Natural killer cell (primary cell): ENCODE results near the gene CFAP97. TPM values are rescaled to one million over a fixed set of nuclear protein-coding genes. Genes with fewer than 3 reads are reported as not detected.

ENCODE experiments used
- ATAC-seq, 3 donors: fragments of 150-1000 bp in 2 of 3; fragments of 200-7000 bp in 1 of 3; cut with Tn5 transposase; 1 replicate in 1 of 3; 2 replicates in 2 of 3; pipeline ENCODE4 v1.10.0; 2021; ENCODE audit warnings: mild to moderate bottlenecking in 2 of 3, moderate library complexity in 2 of 3
- DNase-seq, 2 donors: peaks; one replicate each; pipeline versions ENCODE4 v3.0.0 to v3.0.0-alpha.2; 2013 to 2021; ENCODE audit warnings: mixed read lengths in 1 of 2
- H3K27ac ChIP-seq: one replicate; pipeline ENCODE4 v1.5.1; 2013; ENCODE audit warnings: mild to moderate bottlenecking, low read length
- H3K27me3 ChIP-seq: one replicate; pipeline ENCODE4 v1.6.1; 2013; ENCODE audit warnings: low read length; ENCODE audit not compliant: control insufficient read depth, insufficient read depth
- H3K36me3 ChIP-seq: one replicate; pipeline ENCODE4 v1.6.1; 2013; ENCODE audit warnings: low read length; ENCODE audit not compliant: control insufficient read depth, insufficient read depth
- H3K4me1 ChIP-seq: one replicate; pipeline ENCODE4 v1.6.1; 2013; ENCODE audit warnings: low read length; ENCODE audit not compliant: control insufficient read depth, insufficient read depth
- H3K4me3 ChIP-seq: one replicate; pipeline ENCODE4 v1.5.1; 2013; ENCODE audit warnings: low read length
- H3K9me3 ChIP-seq: one replicate; pipeline ENCODE4 v1.6.1; 2013; ENCODE audit warnings: low read length; ENCODE audit not compliant: control insufficient read depth, insufficient read depth
- H3K27ac Mint-ChIP-seq, 2 donors: one replicate each; pipeline ENCODE4 v1.8.0; 2022; ENCODE audit warnings: mild to moderate bottlenecking in 2 of 2, mixed read lengths in 2 of 2, moderate library complexity in 1 of 2
- H3K27me3 Mint-ChIP-seq, 2 donors: one replicate each; pipeline ENCODE4 v1.8.0; 2022; ENCODE audit warnings: low read depth in 2 of 2, mixed read lengths in 2 of 2
- H3K36me3 Mint-ChIP-seq: one replicate; pipeline ENCODE4 v1.8.0; 2022; ENCODE audit warnings: mixed read lengths
- H3K4me1 Mint-ChIP-seq, 2 donors: one replicate each; pipeline ENCODE4 v1.8.0; 2022; ENCODE audit warnings: mixed read lengths in 2 of 2
- H3K4me3 Mint-ChIP-seq: one replicate; pipeline ENCODE4 v1.8.0; 2022; ENCODE audit warnings: mild to moderate bottlenecking, moderate library complexity, mixed read lengths
- H3K9me3 Mint-ChIP-seq, 2 donors: one replicate each; pipeline ENCODE4 v1.8.0; 2022; ENCODE audit warnings: mixed read lengths in 2 of 2
- CTCF ChIP-seq: fragments of 200-600 bp; IDR thresholded peaks from one replicate; pipeline ENCODE4 v1.8.0; 2022; ENCODE audit warnings: antibody characterized with exemption
- WGBS: methylation state at CpG from one replicate; pipeline ENCODE4 v1.1.7; 2013; ENCODE audit warnings: missing lambda C conversion rate; ENCODE audit not compliant: insufficient coverage; 5-methylcytosine and 5-hydroxymethylcytosine counted together
- intact Hi-C: fragments of 100-400 bp; cut with micrococcal nuclease; formaldehyde crosslinking; loops from one replicate; pipeline ENCODE4 v1.14.2; 2022
- total RNA-seq, 4 donors: library from RNA; stranded (reverse); fragments of 120-200 nt in 1 of 4; gene quantifications; one replicate each; pipeline versions ENCODE4 v1.2.3 to v1.2.4, GENCODE V29; 2013 to 2022

CFAP97 gene
- total RNA-seq, 3 donors from 2014 or later (not counting 1 experiment from before 2014, with no cell fraction given): 25.7 to 30.5 (median 25.9) TPM

GRCh38 chr4:185142564-185142911, 61.3 kb downstream of the CFAP97 start:
- DNase-seq (no peak), ATAC-seq (peak; percentile 2 to 14 (median 10))
- Mint-ChIP-seq H3K4me1 (peaks cover 13 to 14% of the 10 kb centered on the region in 2 donors), H3K27me3 (peaks cover 11 to 24% of the 10 kb centered on the region in 2 donors), H3K27ac (peak overlapping the region; percentile 65 to 76), H3K4me3 (peak overlapping the region; percentile 92), H3K9me3 (no peaks in the 10 kb centered on the region), H3K36me3 (no peaks in the 10 kb centered on the region)
- TF ChIP-seq CTCF: no peak
- peaks cover 6% of the 10 kb centered on the region for H3K27me3 ChIP-seq
- peaks cover 14% of the 10 kb centered on the region for H3K4me1 ChIP-seq
- intact Hi-C loops: loop anchor here (2.0 kb wide), 1 partner anchor 60 kb away; the partner anchor contains the start of gene CFAP97
- H3K27ac ChIP-seq: peak overlapping the region; percentile 51
- peak overlapping the region; percentile 63 for H3K4me3 ChIP-seq
- H3K36me3 ChIP-seq: no peaks in the 10 kb centered on the region
- 11% methylated on average over 11 of the region's 11 CpGs for WGBS
- H3K9me3 ChIP-seq: no peaks in the 10 kb centered on the region

- 96% methylated on average over 4 of the region's 6 CpGs for WGBS
- H3K4me3 ChIP-seq: no peak overlapping the region
- Mint-ChIP-seq H3K4me1 (peaks cover 13 to 14% of the 10 kb centered on the region in 2 donors), H3K27ac (no peak overlapping the region), H3K9me3 (no peaks in the 10 kb centered on the region), H3K36me3 (no peaks in the 10 kb centered on the region), H3K27me3 (peaks cover 11 to 30% of the 10 kb centered on the region in 2 donors), H3K4me3 (peak overlapping the region; percentile 28)
- H3K9me3 ChIP-seq: no peaks in the 10 kb centered on the region
- peaks cover 14% of the 10 kb centered on the region for H3K4me1 ChIP-seq
- DNase-seq (no peak), ATAC-seq (no peak)
- H3K27me3 ChIP-seq: peaks cover 6% of the 10 kb centered on the region
- H3K36me3 ChIP-seq: no peaks in the 10 kb centered on the region
- intact Hi-C loops: loop anchor here (2.0 kb wide), 1 partner anchor 61 kb away; the partner anchor contains the start of gene CFAP97
- TF ChIP-seq CTCF: no peak
- H3K27ac ChIP-seq: no peak overlapping the region
Measured at GRCh38 chr4:185141777-185142176, 62.0 kb downstream of the CFAP97 start.

- Mint-ChIP-seq H3K9me3 (no peaks in the 10 kb centered on the region), H3K4me1 (peaks cover 13 to 14% of the 10 kb centered on the region in 2 donors), H3K4me3 (no peak overlapping the region), H3K27me3 (peaks cover 11 to 32% of the 10 kb centered on the region in 2 donors), H3K36me3 (no peaks in the 10 kb centered on the region), H3K27ac (no peak overlapping the region)
- Histone ChIP-seq H3K9me3 (no peaks in the 10 kb centered on the region), H3K36me3 (no peaks in the 10 kb centered on the region), H3K27me3 (peaks cover 6% of the 10 kb centered on the region), H3K27ac (no peak overlapping the region), H3K4me1 (peaks cover 14% of the 10 kb centered on the region), H3K4me3 (no peak overlapping the region)
- intact Hi-C loops: loop anchor here (10.0 kb wide), 1 partner anchor 395 kb away; no protein-coding TSS in a partner anchor
- DNase-seq: no peak
- ATAC-seq: no peak
- 87% methylated on average over 6 of the region's 6 CpGs for WGBS
- TF ChIP-seq CTCF: no peak
Measured at GRCh38 chr4:185139736-185140135, 64.1 kb downstream of the CFAP97 start.

- Mint-ChIP-seq H3K4me3 (no peak overlapping the region), H3K27ac (no peak overlapping the region), H3K36me3 (no peaks in the 10 kb centered on the region), H3K27me3 (peaks cover 13 to 39% of the 10 kb centered on the region in 2 donors), H3K4me1 (peaks cover 6 to 10% of the 10 kb centered on the region in 2 donors), H3K9me3 (no peaks in the 10 kb centered on the region)
- ATAC-seq (no peak), DNase-seq (no peak)
- H3K4me3 ChIP-seq: no peak overlapping the region
- WGBS: 75% methylated on average over 8 of the region's 10 CpGs
- TF ChIP-seq CTCF: no peak
- H3K36me3 ChIP-seq: no peaks in the 10 kb centered on the region
- H3K4me1 ChIP-seq: peaks cover 8% of the 10 kb centered on the region
- no peak overlapping the region for H3K27ac ChIP-seq
- no peaks in the 10 kb centered on the region for H3K9me3 ChIP-seq
- peaks cover 6% of the 10 kb centered on the region for H3K27me3 ChIP-seq
- intact Hi-C loops: loop anchor here (10.0 kb wide), 1 partner anchor 393 kb away; no protein-coding TSS in a partner anchor
Measured at GRCh38 chr4:185138161-185138560, 65.6 kb downstream of the CFAP97 start.
